A549 (cell line): ENCODE measurements around the gene CARD10. TPM values are rescaled to one million over a fixed set of nuclear protein-coding genes. Genes with fewer than 3 reads are reported as not detected.

ENCODE experiments used
- ATAC-seq, 2 experiments: fragments of 200-7000 bp in 1 of 2; fragments of >200 bp in 1 of 2; cut with Nextera tagmentation in 1 of 2; cut with Tn5 transposase in 1 of 2; 3 replicates each; pipeline versions ENCODE4 v1.8.0 to v1.9.1; 2018 to 2020; ENCODE audit warnings: mild to moderate bottlenecking in 1 of 2, moderate library complexity in 1 of 2
- CTCF ChIA-PET: fragments of 300-600 bp; sonication (Branson Sonifier 250); formaldehyde crosslinking; extraction: SDS; loops from one replicate; lab custom pipeline; 2021; ENCODE audit warnings: antibody characterized with exemption, inconsistent platforms; lab: Yijun Ruan, JAX
- POLR2A ChIA-PET: fragments of 350-600 bp; formaldehyde crosslinking; extraction: SDS; loops from one replicate; lab custom pipeline; 2021; ENCODE audit warnings: antibody characterized with exemption, inconsistent platforms; lab: Yijun Ruan, JAX
- DNase-seq, 2 experiments: peaks; one replicate each; pipeline versions ENCODE4 v3.0.0 to v3.0.0-alpha.2; 2011 to 2016; ENCODE audit warnings: low read depth in 1 of 2, low spot score in 1 of 2
- FAIRE-seq: peaks from 2 replicates; lab custom pipeline; 2011; peaks lifted over from hg19 to GRCh38; lab: Jason Lieb, UNC
- H3K27ac ChIP-seq, 2 experiments: fragments of >200 bp; sonication (Bioruptor Twin); formaldehyde crosslinking; 3 replicates each; pipeline ENCODE4 v1.5.1; 2016 to 2017
- H3K4me1 ChIP-seq: fragments of >200 bp; sonication (Bioruptor Twin); formaldehyde crosslinking; 3 replicates; pipeline ENCODE4 v1.6.1; 2016
- H3K4me2 ChIP-seq: fragments of >200 bp; sonication (Bioruptor Twin); formaldehyde crosslinking; 3 replicates; pipeline ENCODE4 v1.6.1; 2016
- H3K4me3 ChIP-seq: fragments of >200 bp; sonication (Bioruptor Twin); formaldehyde crosslinking; 3 replicates; pipeline ENCODE4 v1.5.1; 2016
- H3K9me3 ChIP-seq: fragments of >200 bp; sonication (Bioruptor Twin); formaldehyde crosslinking; 3 replicates; pipeline ENCODE4 v1.6.1; 2016
- BHLHE40 ChIP-seq: IDR thresholded peaks from 2 replicates; pipeline ENCODE4 v1.6.1; 2012; ENCODE audit warnings: low read depth, low read length, inconsistent platforms
- CEBPB ChIP-seq, 2 experiments: fragments of >200 bp in 1 of 2; sonication (Bioruptor Twin) in 1 of 2; formaldehyde crosslinking in 1 of 2; IDR thresholded peaks; 2 replicates each; pipeline ENCODE4 v1.6.1; 2012 to 2016
- EHMT2 ChIP-seq: fragments of 200-600 bp; sonication (generic); IDR thresholded peaks from 2 replicates; pipeline ENCODE4 v1.6.1; 2016; ENCODE audit warnings: antibody characterized with exemption, low read depth, mild to moderate bottlenecking, moderate library complexity
- ELK1 ChIP-seq: fragments of 150-350 bp; IDR thresholded peaks from 2 replicates; pipeline ENCODE4 v1.6.1; 2014; ENCODE audit warnings: low read depth, mild to moderate bottlenecking, low read length
- EP300 ChIP-seq, 2 experiments: fragments of >200 bp; sonication (Bioruptor Twin); formaldehyde crosslinking; IDR thresholded peaks; 2 replicates in 1 of 2; 3 replicates in 1 of 2; pipeline ENCODE4 v1.6.1; 2016 to 2017
- FOSB ChIP-seq: fragments of 250-450 bp; sonication (Bioruptor Pico); IDR thresholded peaks from 2 replicates; pipeline ENCODE4 v1.5.0; 2020; ENCODE audit warnings: mild to moderate bottlenecking, moderate library complexity
- HDAC2 ChIP-seq: fragments of 200-600 bp; sonication (generic); IDR thresholded peaks from 2 replicates; pipeline ENCODE4 v1.6.1; 2016
- HES2 ChIP-seq: fragments of >200 bp; sonication (Bioruptor Twin); formaldehyde crosslinking; IDR thresholded peaks from 2 replicates; pipeline ENCODE4 v1.6.1; 2016
- HEYL ChIP-seq: fragments of 250-450 bp; sonication (Bioruptor Pico); IDR thresholded peaks from 2 replicates; pipeline ENCODE4 v1.8.0; 2021; ENCODE audit warnings: mild to moderate bottlenecking, moderate library complexity
- HOXB13 ChIP-seq: fragments of 250-450 bp; sonication (Bioruptor Pico); IDR thresholded peaks from 2 replicates; pipeline ENCODE4 v1.5.0; 2020; ENCODE audit warnings: low read depth, mild to moderate bottlenecking, moderate library complexity
- HOXB5 ChIP-seq: fragments of 250-450 bp; sonication (Bioruptor Pico); IDR thresholded peaks from 2 replicates; pipeline ENCODE4 v1.5.0; 2020; ENCODE audit warnings: mild to moderate bottlenecking, moderate library complexity
- KDM5A ChIP-seq: fragments of 200-600 bp; sonication (generic); IDR thresholded peaks from 2 replicates; pipeline ENCODE4 v1.6.1; 2016; ENCODE audit warnings: antibody characterized with exemption, mild to moderate bottlenecking
- MYC ChIP-seq: IDR thresholded peaks from 2 replicates; pipeline ENCODE4 v1.6.1; 2012; ENCODE audit warnings: mild to moderate bottlenecking, inconsistent platforms, low read length, improper control_type of control experiment, borderline replicate concordance
- POLR2AphosphoS2 ChIP-seq: conservative IDR thresholded peaks from 2 replicates; pipeline ENCODE4 v1.6.1; 2012; ENCODE audit warnings: low read length, improper control_type of control experiment, inconsistent platforms
- RAD21 ChIP-seq, 2 experiments: fragments of >200 bp in 1 of 2; sonication (Bioruptor Twin) in 1 of 2; formaldehyde crosslinking in 1 of 2; IDR thresholded peaks in 1 of 2; conservative IDR thresholded peaks in 1 of 2; 2 replicates in 1 of 2; 3 replicates in 1 of 2; pipeline ENCODE4 v1.6.1; 2012 to 2018; ENCODE audit warnings: inconsistent platforms in 1 of 2
- RFX5 ChIP-seq: fragments of 450-650 bp; IDR thresholded peaks from 2 replicates; pipeline ENCODE4 v1.7.1; 2014; ENCODE audit warnings: antibody characterized with exemption, mild to moderate bottlenecking, moderate library complexity
- SMC3 ChIP-seq: fragments of >200 bp; sonication (Bioruptor Twin); formaldehyde crosslinking; IDR thresholded peaks from 3 replicates; pipeline ENCODE4 v1.6.1; 2018; ENCODE audit warnings: inconsistent platforms
- SREBF2 ChIP-seq: fragments of 450-650 bp; IDR thresholded peaks from 2 replicates; pipeline ENCODE4 v1.6.1; 2014; ENCODE audit warnings: mild to moderate bottlenecking, moderate library complexity
- TFCP2L1 ChIP-seq: fragments of 250-450 bp; sonication (Bioruptor Pico); IDR thresholded peaks from 2 replicates; pipeline ENCODE4 v1.5.0; 2021; ENCODE audit warnings: mild to moderate bottlenecking
- USF2 ChIP-seq: fragments of 450-650 bp; IDR thresholded peaks from 2 replicates; pipeline ENCODE4 v1.6.1; 2014; ENCODE audit warnings: antibody characterized with exemption
- ZC3H11A ChIP-seq: fragments of 450-650 bp; IDR thresholded peaks from 2 replicates; pipeline ENCODE4 v1.6.1; 2014; ENCODE audit warnings: antibody characterized with exemption, mild to moderate bottlenecking
- ZFP36 ChIP-seq: fragments of 450-650 bp; IDR thresholded peaks from 2 replicates; pipeline ENCODE4 v1.6.1; 2014; ENCODE audit warnings: borderline replicate concordance; ENCODE audit not compliant: partially characterized antibody
- ZNF302 ChIP-seq: fragments of 250-450 bp; sonication (Bioruptor Pico); IDR thresholded peaks from 2 replicates; pipeline ENCODE4 v1.9.0; 2021; ENCODE audit warnings: inconsistent platforms, mild to moderate bottlenecking, moderate library complexity
- WGBS: methylation state at CpG from one replicate; pipeline ENCODE4 v1.1.6; 2017; ENCODE audit errors: missing lambda C conversion rate; 5-methylcytosine and 5-hydroxymethylcytosine counted together
- polyA plus RNA-seq, 4 experiments: library from polyadenylated mRNA; depleted of rRNA in 3 of 4; stranded (reverse); fragments of >200 nt; fragmentation: RNase III in 1 of 4; extraction: RNeasy Plus Mini Kit Qiagen cat#74134 plus additional on column Dnase treatment in 1 of 4; gene quantifications; 2 replicates in 3 of 4; 3 replicates in 1 of 4; pipeline ENCODE4 v1.2.3, GENCODE V29; 2011 to 2017
- TF ChIP-seq, protein P1 (sequence below): fragments of >200 bp; sonication (Bioruptor Twin); formaldehyde crosslinking; IDR thresholded peaks from 3 replicates; pipeline ENCODE4 v1.6.1; 2016

The CARD10 gene
- polyA plus RNA-seq, 2 of the 4 experiments (the other 2 are of a cell fraction) = 8.3 to 15.3 TPM

GRCh38 chr22:37449331-37450001, 69.7 kb downstream of the CARD10 start:
- TF ChIP-seq EP300 (IDR thresholded peaks at IDR 0.05) = no peak
- no peak for TF ChIP-seq ZC3H11A
- TF ChIP-seq HDAC2 = no peak
- no peak for TF ChIP-seq HES2
- no peak for TF ChIP-seq SREBF2
- TF ChIP-seq TFCP2L1 (CRISPR knock-in tag) = no peak
- TF ChIP-seq RFX5 = no peak
- no peak for TF ChIP-seq HOXB5 (CRISPR knock-in tag)
- TF ChIP-seq CEBPB (IDR thresholded peaks at IDR 0.05) = no peak
- no peak for TF ChIP-seq USF2
- H3K9me3 ChIP-seq = peaks cover 9% of the 10 kb centered on the region
- H3K4me3 ChIP-seq = no peak overlapping the region
- no peak; a peak in 1 of 6 replicates for ATAC-seq
- H3K27ac ChIP-seq = peak overlapping the region in 1 of 2 experiments; percentile 58; a peak in 1 of 6 replicates
- CTCF ChIA-PET = interaction anchor here (0.7 to 1.9 kb wide), 13 partner anchors 9 to 250 kb away, joined by 3 to 15 read pairs (median 3); no protein-coding TSS in a partner anchor
- peaks cover 8% of the 10 kb centered on the region for H3K4me1 ChIP-seq
- H3K4me2 ChIP-seq = no peak overlapping the region
- no peak for DNase-seq
- FAIRE-seq = no peak
- WGBS = 76% methylated on average over 15 of the region's 15 CpGs
- POLR2A ChIA-PET = no interaction called here

DNA sequence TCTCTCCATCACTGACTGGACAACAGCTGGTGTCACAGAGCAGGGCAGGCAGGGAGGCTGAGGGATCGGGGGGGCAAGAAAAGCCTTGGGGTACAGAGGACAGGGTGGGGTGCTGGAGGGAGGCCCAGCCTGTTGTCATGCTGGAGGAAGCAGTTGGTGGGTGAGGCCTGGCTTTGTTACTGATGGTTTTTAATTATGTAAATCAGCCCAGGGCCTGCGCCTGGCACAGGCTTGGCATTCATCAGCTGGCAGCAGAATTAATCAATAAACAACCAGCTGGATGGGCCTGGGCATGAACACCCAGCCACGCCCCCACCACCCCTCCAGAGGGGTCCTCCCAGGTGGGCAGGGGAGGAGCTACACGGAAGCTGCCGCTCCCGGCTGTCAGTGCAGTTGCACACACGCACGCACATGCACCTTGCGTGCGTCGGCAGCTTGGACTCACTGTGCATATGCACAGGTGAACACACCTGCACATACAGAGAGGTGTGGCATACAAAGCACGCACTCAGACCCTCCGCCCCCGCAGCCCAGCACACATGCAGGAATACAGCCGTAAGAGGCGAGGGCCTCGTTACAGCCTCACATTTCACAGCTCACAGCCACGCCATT, 70.6 kb downstream of the CARD10 start:
- no peak for DNase-seq
- Histone ChIP-seq H3K4me1 (0 out of 3 replicates have a peak, but pooled peaks cover 7% of the 10 kb centered on the region), H3K4me3 (no peak overlapping the region), H3K27ac (peak overlapping the region in 1 of 2 experiments; percentile 58; a peak in 1 of 6 replicates), H3K9me3 (0 out of 3 replicates have a peak, but pooled peaks cover 2% of the 10 kb centered on the region), H3K4me2 (no peak overlapping the region)
- TF ChIP-seq RFX5 = no peak
- no peak for TF ChIP-seq RAD21 (conservative IDR thresholded peaks at IDR 0.05 in 1 of 2, IDR thresholded peaks at IDR 0.05 in 1 of 2)
- TF ChIP-seq BHLHE40 = no peak
- no peak for FAIRE-seq
- CTCF ChIA-PET = interaction anchor here (0.9 to 1.9 kb wide), 6 partner anchors 8 to 139 kb away, joined by 3 to 15 read pairs (median 4); no protein-coding TSS in a partner anchor
- POLR2A ChIA-PET = no interaction called here
- 94% methylated on average over 16 of the region's 18 CpGs for WGBS
- ATAC-seq = no peak; a peak in 1 of 6 replicates

DNA sequence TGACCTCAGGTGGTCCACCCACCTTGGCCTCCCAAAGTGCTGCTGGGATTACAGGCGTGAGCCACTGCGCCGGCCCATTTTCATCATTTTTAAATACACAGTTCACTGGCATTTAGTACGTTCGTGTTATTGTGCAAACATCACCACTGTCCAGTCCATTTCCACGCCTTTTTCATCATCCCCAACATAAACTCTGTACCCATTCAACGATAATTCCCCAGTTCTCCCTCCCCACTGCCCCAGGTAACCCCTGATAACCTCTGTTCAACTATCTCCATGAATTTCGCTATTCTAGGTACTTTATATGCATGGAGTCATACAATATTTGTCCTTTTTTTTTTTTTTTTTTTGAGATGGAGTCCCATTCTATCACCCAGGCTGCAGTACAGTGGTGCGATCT, 73.7 kb downstream of the CARD10 start:
- ChIA-PET CTCF (no interaction called here), POLR2A (no interaction called here)
- DNase-seq = no peak
- TF ChIP-seq POLR2AphosphoS2 (no peak), EHMT2 (no peak), ZFP36 (no peak), SMC3 (no peak), HOXB13 (CRISPR knock-in tag) (no peak), KDM5A (no peak), MYC (no peak), ZNF302 (no peak), HEYL (CRISPR knock-in tag) (no peak), ZC3H11A (no peak), ELK1 (no peak), TFCP2L1 (CRISPR knock-in tag) (no peak), FOSB (no peak)
- TF ChIP-seq, protein P1, sequence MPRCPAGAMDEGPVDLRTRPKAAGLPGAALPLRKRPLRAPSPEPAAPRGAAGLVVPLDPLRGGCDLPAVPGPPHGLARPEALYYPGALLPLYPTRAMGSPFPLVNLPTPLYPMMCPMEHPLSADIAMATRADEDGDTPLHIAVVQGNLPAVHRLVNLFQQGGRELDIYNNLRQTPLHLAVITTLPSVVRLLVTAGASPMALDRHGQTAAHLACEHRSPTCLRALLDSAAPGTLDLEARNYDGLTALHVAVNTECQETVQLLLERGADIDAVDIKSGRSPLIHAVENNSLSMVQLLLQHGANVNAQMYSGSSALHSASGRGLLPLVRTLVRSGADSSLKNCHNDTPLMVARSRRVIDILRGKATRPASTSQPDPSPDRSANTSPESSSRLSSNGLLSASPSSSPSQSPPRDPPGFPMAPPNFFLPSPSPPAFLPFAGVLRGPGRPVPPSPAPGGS = no peak
- Histone ChIP-seq H3K27ac (no peak overlapping the region), H3K9me3 (peaks cover 11% of the 10 kb centered on the region), H3K4me1 (peaks cover 11% of the 10 kb centered on the region; the same call in 1 of the 3 replicates), H3K4me3 (no peak overlapping the region), H3K4me2 (no peak overlapping the region)
- ATAC-seq = no peak
- 78% methylated on average over 8 of the region's 9 CpGs for WGBS
- FAIRE-seq = no peak
